Measurements from ENCODE around the gene USE1.

Gene USE1

DNA sequence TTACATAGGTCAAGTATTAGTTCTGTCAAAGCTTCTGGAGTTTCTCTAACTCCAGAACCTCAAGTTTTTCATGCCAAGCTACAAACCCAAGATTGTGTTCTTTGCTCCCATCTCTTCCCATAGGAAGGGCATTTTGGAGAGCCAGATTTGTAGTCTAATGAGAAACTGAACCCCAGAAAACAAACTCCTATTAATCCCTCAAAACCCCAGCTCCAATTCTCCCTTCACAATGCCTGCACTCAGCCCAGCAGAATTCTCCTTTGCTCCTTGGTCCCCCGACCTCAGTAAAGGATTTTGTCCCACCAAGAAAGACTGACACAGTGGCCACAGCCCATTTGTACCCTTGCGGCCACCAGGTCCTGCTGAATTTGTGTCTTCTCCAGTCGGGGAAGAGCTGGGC, 41.0 kb downstream of the USE1 start:
- in situ Hi-C loops (cut with MboI; ENCODE audit: low pct_unique_long_range_greater_than_20kb, low sequenced_read_pairs, unreplicated experiment) = no loop called here
- DNase-seq (ENCODE audit: low spot score) = no peak
- TF ChIP-seq, protein P1, sequence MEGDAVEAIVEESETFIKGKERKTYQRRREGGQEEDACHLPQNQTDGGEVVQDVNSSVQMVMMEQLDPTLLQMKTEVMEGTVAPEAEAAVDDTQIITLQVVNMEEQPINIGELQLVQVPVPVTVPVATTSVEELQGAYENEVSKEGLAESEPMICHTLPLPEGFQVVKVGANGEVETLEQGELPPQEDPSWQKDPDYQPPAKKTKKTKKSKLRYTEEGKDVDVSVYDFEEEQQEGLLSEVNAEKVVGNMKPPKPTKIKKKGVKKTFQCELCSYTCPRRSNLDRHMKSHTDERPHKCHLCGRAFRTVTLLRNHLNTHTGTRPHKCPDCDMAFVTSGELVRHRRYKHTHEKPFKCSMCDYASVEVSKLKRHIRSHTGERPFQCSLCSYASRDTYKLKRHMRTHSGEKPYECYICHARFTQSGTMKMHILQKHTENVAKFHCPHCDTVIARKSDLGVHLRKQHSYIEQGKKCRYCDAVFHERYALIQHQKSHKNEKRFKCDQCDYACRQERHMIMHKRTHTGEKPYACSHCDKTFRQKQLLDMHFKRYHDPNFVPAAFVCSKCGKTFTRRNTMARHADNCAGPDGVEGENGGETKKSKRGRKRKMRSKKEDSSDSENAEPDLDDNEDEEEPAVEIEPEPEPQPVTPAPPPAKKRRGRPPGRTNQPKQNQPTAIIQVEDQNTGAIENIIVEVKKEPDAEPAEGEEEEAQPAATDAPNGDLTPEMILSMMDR (IDR thresholded peaks at IDR 0.05; ENCODE audit: extremely low read depth, insufficient read depth, missing control alignments) = no peak

DNA sequence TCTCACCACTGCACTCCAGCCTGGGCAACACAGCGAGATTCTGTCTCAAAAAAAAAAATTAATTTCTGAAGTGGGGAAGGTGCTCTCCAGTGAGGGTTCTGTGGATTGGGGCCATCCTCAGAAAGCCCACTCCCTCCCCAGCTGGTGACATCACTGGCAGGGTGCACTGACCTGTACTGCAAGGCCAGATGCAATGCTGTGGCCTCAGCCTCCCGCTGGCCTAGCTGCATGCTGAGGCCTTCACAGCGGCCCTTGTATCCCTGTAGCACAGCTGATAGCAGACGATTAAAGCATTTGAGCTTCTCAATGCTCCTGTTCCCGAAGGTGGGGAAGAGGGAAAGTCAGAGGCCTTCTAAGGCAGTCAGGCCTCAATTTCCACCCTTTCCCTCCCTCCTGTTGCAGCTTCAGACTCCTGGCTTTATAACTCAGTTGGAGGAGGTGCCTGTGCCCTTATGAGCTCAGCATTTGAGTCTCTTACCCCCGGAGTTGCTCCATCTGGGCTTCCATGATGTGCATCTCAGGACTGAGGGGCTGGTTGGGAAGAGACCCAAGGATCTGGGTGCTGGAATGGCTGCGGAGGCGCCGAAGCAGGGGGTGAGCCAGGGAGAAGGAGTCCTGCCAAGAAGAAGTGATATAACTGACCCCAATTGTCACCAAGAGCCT, 44.1 kb downstream of the USE1 start:
- in situ Hi-C loops (cut with MboI; ENCODE audit: low pct_unique_long_range_greater_than_20kb, low sequenced_read_pairs, unreplicated experiment) = no loop called here

DNA sequence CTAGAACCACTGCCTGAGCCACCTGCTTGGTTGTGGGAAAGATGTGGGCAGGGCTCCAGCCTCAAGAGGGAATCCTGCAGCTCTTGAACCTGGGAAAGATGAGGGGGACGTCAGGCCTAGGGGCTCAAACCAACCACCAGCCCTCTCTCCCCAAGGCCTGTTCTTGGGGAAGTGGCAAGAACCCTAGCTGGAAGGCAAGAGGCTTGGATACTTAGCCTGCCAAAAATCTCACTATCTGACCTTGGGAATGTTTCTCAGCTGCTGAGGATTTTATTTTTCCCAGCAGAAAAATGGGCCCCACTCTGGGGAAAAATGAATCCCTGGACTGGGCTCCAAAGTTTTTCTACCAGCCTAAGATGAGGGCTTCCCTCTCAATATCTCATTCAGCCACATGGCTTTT, 44.8 kb downstream of the USE1 start:
- in situ Hi-C loops (cut with MboI; ENCODE audit: low pct_unique_long_range_greater_than_20kb, low sequenced_read_pairs, unreplicated experiment) = no loop called here
- TF ChIP-seq, protein P1 (IDR thresholded peaks at IDR 0.05; ENCODE audit: extremely low read depth, insufficient read depth, missing control alignments) = no peak
- DNase-seq (ENCODE audit: low spot score) = no peak

More for the DNA sequence above, 44.1 kb downstream of the USE1 start:
- no peak for DNase-seq (ENCODE audit: low spot score)
- TF ChIP-seq, protein P1 (IDR thresholded peaks at IDR 0.05; ENCODE audit: extremely low read depth, insufficient read depth, missing control alignments) = no peak

DNA sequence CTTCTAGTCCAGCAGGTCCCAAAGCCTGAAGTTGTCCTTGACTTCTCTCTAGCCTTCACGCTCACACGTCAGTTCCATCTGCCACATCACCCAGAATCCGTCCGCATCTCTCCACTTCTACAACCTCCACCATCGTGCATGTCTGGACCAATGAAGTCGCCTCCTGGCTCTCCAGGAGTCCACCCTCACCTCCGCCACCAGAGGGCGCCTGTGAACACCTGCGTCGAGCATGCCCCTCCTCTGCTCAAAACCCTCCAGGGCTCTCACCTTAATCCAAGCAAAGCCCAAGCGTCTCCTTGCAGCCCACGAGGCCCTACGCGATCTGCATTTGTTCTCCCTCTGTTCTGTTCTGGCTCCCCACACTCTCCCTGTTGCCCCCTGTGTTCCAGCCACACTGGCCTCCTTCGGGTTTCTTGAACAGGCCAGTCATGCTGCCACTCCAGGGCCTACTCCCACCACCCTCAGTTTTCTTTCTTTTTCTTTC, 45.7 kb downstream of the USE1 start:
- peak; percentile 95 for DNase-seq (ENCODE audit: low spot score)
- TF ChIP-seq, protein P1 (IDR thresholded peaks at IDR 0.05; ENCODE audit: extremely low read depth, insufficient read depth, missing control alignments) = peak; percentile 97
- in situ Hi-C loops (cut with MboI; ENCODE audit: low pct_unique_long_range_greater_than_20kb, low sequenced_read_pairs, unreplicated experiment) = no loop called here

DNA sequence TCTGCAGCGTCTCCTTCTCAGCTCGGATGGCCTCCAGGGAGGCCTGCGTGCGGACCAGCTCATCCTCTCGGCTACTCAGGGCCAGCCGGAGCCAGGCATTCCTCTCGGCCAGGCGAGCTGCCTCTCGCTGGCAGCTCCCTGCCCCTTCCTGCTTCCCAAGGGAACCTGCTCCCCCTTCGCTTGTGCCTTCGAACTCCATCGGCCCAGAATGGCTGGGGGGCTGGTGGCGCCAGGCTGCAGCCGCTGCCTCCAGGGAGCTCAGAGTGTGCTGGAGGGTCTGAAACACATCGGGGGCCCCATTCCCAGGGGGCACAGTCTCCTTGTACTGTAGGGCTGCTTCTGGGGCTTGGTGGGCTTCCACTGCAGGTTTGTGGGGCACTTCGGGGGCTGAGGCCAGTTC, 47.4 kb downstream of the USE1 start:
- TF ChIP-seq, protein P1 (IDR thresholded peaks at IDR 0.05; ENCODE audit: extremely low read depth, insufficient read depth, missing control alignments) = no peak
- in situ Hi-C loops (cut with MboI; ENCODE audit: low pct_unique_long_range_greater_than_20kb, low sequenced_read_pairs, unreplicated experiment) = no loop called here
- no peak for DNase-seq (ENCODE audit: low spot score)

DNA sequence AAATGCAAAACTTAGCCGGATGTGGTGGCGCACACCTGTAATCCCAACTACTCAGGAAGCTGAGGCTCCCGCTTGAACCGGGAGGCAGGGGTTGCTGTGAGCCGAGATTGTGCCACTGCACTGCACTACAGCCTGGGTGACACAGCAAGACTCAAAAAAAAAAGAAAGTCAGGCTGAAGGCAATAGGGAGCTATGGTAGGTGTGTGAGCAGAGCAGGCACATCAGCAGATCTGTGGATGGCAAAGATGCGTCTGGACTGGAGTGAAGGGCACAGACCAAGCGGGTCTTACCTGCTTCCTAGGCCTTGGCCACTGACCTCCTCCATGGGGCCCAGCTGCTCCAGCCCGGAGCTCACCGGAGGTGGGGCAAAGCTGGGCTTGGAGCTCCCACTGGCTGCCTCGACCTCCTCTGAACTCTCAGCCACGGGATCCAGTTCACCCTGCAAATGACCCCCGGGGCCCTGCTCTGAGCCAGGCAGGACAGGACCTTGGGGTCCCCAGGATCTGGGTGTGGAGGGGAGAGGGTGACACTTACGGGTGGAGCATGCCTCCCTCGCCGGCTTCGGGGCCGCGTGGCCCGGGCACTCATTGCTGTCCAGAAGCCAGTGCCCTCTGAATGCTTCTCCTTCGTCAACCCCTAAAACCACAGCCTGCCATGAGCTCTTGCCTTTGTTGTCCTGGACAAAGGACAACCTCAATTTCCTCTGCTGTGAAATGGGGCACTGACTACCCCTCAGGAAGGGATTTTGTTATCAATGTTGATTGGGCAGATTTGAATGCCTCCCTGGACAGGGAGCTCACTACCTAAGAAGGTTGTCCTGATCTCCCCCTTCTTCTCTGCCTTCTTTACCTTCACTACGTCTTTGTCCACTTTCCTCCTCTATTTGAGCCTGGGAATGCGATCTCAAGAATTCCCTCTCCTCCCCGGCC, 48.8 kb downstream of the USE1 start:
- in situ Hi-C loops (cut with MboI; ENCODE audit: low pct_unique_long_range_greater_than_20kb, low sequenced_read_pairs, unreplicated experiment) = no loop called here
- TF ChIP-seq, protein P1 (IDR thresholded peaks at IDR 0.05; ENCODE audit: extremely low read depth, insufficient read depth, missing control alignments) = no peak
- DNase-seq (ENCODE audit: low spot score) = no peak

Measured in GM13977 (cell line).